Kasumi-1 (cell line): ENCODE results near the gene OMP.
"Not testable (repeated sequence)": the region's sequence is repeated elsewhere in the genome, so short reads cannot be mapped to it uniquely, and the experiment has no call there.

ENCODE experiments used
- DNase-seq, 2 experiments: peaks; one replicate each; lab custom pipeline; 2025; lab: John Stamatoyannopoulos, UW

OMP gene

GRCh38 chr11:77086521-77087472, 15.8 kb upstream of the OMP start:
- DNase-seq: no peak

- DNase-seq: no peak
These were observed 14.9 kb upstream of the OMP start for GRCh38 chr11:77087723-77088225.

GRCh38 chr11:77088236-77089003, 14.2 kb upstream of the OMP start:
- no peak for DNase-seq

- no peak for DNase-seq
These were observed 13.6 kb upstream of the OMP start for GRCh38 chr11:77089004-77089545.

- no peak for DNase-seq
These were observed 12.6 kb upstream of the OMP start for GRCh38 chr11:77090046-77090372.

GRCh38 chr11:77090373-77091111, 12.1 kb upstream of the OMP start:
- DNase-seq: no peak

GRCh38 chr11:77091146-77091940, 11.3 kb upstream of the OMP start:
- DNase-seq: peak; percentile 82

GRCh38 chr11:77092382-77092781, 10.3 kb upstream of the OMP start:
- DNase-seq: no peak

- DNase-seq: no peak
These were observed 9.4 kb upstream of the OMP start for GRCh38 chr11:77093056-77093891.

- no peak for DNase-seq
These were observed 8.4 kb upstream of the OMP start for GRCh38 chr11:77093987-77094840.

GRCh38 chr11:77094841-77095365, 7.7 kb upstream of the OMP start:
- no peak for DNase-seq

- DNase-seq: no peak
These were observed 6.8 kb upstream of the OMP start for GRCh38 chr11:77095551-77096490.

GRCh38 chr11:77096591-77097019, 6.0 kb upstream of the OMP start:
- no peak for DNase-seq

GRCh38 chr11:77097180-77097579, 5.5 kb upstream of the OMP start:
- not testable (repeated sequence) for DNase-seq

GRCh38 chr11:77100166-77101042, 2.2 kb upstream of the OMP start:
- no peak for DNase-seq

GRCh38 chr11:77101043-77101537, 1.6 kb upstream of the OMP start:
- DNase-seq: peak; percentile 74 to 76

GRCh38 chr11:77103319-77103718, 679 bp downstream of the OMP start:
- DNase-seq: no peak
